ENCODE results near the gene WLS. TPM values are rescaled to one million over a fixed set of nuclear protein-coding genes. Genes with fewer than 3 reads are reported as not detected.

Gene WLS
- total and polyA plus RNA-seq, 10 of the 15 experiments (the other 5 are each of a cell fraction or from before 2014, with no cell fraction given): 0.04 to 0.36 TPM; not detected in 8

DNA sequence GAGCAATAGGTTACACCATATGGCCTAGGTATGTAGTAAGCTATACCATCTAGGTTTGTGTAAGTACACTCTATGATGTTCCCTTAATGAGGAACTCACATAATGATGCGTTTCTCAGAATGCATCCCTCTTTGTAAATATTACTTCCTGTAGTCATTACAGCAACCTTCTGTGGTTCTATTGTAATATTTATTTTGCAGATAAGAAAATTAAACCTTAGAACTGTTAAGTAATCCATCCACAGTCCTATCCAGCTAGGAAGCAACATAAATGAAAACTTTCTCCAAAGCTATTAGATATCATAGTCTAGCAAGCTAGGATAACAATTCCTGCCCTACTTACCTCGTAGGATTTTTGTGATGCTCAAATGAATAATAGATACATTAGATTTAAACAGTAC is 88.7 kb downstream of the WLS start:
- in situ Hi-C loops (cut with MboI): no loop called here
- SMC1A ChIA-PET (ENCODE audit: uncharacterized antibody, unreplicated experiment): no interaction called here

More for the DNA sequence above, 88.7 kb downstream of the WLS start:
- 2% methylated on average over 2 of the region's 2 CpGs for WGBS (ENCODE audit: insufficient coverage, insufficient replicate concordance, low lambda C conversion rate, missing lambda C conversion rate)
- no TSS peak for BruUV-seq (replicated peaks)
- H3K79me2 ChIP-seq (ENCODE audit: control insufficient read depth, insufficient read depth, low read length): no peaks in the 10 kb centered on the region
- H3K4me1 ChIP-seq (ENCODE audit: control insufficient read depth, insufficient read depth, low read length): no peaks in the 10 kb centered on the region
- no peaks in the 10 kb centered on the region for H3K9me3 ChIP-seq (replicated peaks; ENCODE audit: control insufficient read depth, insufficient read depth, low read length)
- no peak overlapping the region for H3K4me2 ChIP-seq (ENCODE audit: control insufficient read depth, insufficient read depth)
- ATAC-seq (no peak), DNase-seq (ENCODE audit: low read depth, low spot score) (no peak), FAIRE-seq (no peak)
- POLR2A ChIA-PET: no interaction called here
- no peak overlapping the region for H3K4me3 ChIP-seq
- H3K9ac ChIP-seq (ENCODE audit: control insufficient read depth, insufficient read depth, low read length): no peak overlapping the region
- no peaks in the 10 kb centered on the region for H4K20me1 ChIP-seq (ENCODE audit: control insufficient read depth, insufficient read depth)
- H3K36me3 ChIP-seq (ENCODE audit: control insufficient read depth in 2 of 2, insufficient read depth in 2 of 2, low read length in 1 of 2): no peaks in the 10 kb centered on the region
- RAD21 ChIA-PET (ENCODE audit: unreplicated experiment): interaction anchor here (0.5 to 1.2 kb wide), 2 partner anchors 23 to 383 kb away, joined by 3 read pairs; no protein-coding TSS in a partner anchor
- peaks cover 2% of the 10 kb centered on the region in 2 experiments; a peak in 3 of 4 replicates for H3K27me3 ChIP-seq (replicated peaks in 1 of 2; ENCODE audit: control insufficient read depth in 2 of 2, insufficient read depth in 2 of 2, low read length in 1 of 2)
- intact Hi-C loops (cut with micrococcal nuclease; ENCODE audit: unreplicated experiment): no loop called here
- TF ChIP-seq BMI1 (IDR thresholded peaks at IDR 0.05; ENCODE audit: borderline replicate concordance) (no peak), YBX1 (IDR thresholded peaks at IDR 0.05) (no peak), EP300 (IDR thresholded peaks at IDR 0.05; ENCODE audit: borderline replicate concordance in 1 of 2, control insufficient read depth in 1 of 2, low read depth in 2 of 2, low read length in 2 of 2) (no peak), SP1 (IDR thresholded peaks at IDR 0.05; ENCODE audit: low read depth, low read length) (no peak), BHLHE40 (IDR thresholded peaks at IDR 0.05; ENCODE audit: borderline replicate concordance in 1 of 2, low read depth in 2 of 2, low read length in 1 of 2) (no peak), IRF4 (IDR thresholded peaks at IDR 0.05; ENCODE audit: low read depth, low read length) (no peak), NR2C2 (IDR thresholded peaks at IDR 0.05; ENCODE audit: borderline replicate concordance, control insufficient read depth, insufficient read length, low read depth) (no peak)
- TF ChIP-seq, protein P1, sequence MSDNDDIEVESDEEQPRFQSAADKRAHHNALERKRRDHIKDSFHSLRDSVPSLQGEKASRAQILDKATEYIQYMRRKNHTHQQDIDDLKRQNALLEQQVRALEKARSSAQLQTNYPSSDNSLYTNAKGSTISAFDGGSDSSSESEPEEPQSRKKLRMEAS (IDR thresholded peaks at IDR 0.05; ENCODE audit: low read depth, low read length): no peak
- TF ChIP-seq, protein P2, sequence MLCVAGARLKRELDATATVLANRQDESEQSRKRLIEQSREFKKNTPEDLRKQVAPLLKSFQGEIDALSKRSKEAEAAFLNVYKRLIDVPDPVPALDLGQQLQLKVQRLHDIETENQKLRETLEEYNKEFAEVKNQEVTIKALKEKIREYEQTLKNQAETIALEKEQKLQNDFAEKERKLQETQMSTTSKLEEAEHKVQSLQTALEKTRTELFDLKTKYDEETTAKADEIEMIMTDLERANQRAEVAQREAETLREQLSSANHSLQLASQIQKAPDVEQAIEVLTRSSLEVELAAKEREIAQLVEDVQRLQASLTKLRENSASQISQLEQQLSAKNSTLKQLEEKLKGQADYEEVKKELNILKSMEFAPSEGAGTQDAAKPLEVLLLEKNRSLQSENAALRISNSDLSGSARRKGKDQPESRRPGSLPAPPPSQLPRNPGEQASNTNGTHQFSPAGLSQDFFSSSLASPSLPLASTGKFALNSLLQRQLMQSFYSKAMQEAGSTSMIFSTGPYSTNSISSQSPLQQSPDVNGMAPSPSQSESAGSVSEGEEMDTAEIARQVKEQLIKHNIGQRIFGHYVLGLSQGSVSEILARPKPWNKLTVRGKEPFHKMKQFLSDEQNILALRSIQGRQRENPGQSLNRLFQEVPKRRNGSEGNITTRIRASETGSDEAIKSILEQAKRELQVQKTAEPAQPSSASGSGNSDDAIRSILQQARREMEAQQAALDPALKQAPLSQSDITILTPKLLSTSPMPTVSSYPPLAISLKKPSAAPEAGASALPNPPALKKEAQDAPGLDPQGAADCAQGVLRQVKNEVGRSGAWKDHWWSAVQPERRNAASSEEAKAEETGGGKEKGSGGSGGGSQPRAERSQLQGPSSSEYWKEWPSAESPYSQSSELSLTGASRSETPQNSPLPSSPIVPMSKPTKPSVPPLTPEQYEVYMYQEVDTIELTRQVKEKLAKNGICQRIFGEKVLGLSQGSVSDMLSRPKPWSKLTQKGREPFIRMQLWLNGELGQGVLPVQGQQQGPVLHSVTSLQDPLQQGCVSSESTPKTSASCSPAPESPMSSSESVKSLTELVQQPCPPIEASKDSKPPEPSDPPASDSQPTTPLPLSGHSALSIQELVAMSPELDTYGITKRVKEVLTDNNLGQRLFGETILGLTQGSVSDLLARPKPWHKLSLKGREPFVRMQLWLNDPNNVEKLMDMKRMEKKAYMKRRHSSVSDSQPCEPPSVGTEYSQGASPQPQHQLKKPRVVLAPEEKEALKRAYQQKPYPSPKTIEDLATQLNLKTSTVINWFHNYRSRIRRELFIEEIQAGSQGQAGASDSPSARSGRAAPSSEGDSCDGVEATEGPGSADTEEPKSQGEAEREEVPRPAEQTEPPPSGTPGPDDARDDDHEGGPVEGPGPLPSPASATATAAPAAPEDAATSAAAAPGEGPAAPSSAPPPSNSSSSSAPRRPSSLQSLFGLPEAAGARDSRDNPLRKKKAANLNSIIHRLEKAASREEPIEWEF (IDR thresholded peaks at IDR 0.05; ENCODE audit: insufficient replicate concordance, low read depth, low read length): no peak
- CTCF ChIA-PET: interaction anchor here (2.1 to 4.5 kb wide), 2 partner anchors 23 to 27 kb away, joined by 6 to 21 read pairs; no protein-coding TSS in a partner anchor
- no peak overlapping the region for H3K27ac ChIP-seq (ENCODE audit: control insufficient read depth, insufficient read depth)
- H2AFZ ChIP-seq (ENCODE audit: control insufficient read depth, low read depth, low read length): no peak overlapping the region

All from GM12878 (cell line).